ENCODE results near the gene HOXD9. TPM values are rescaled to one million over a fixed set of nuclear protein-coding genes. Genes with fewer than 3 reads are reported as not detected.

The HOXD9 gene
- total RNA-seq, 2 donors from 2014 or later: 1.4 to 5.8 TPM

DNA sequence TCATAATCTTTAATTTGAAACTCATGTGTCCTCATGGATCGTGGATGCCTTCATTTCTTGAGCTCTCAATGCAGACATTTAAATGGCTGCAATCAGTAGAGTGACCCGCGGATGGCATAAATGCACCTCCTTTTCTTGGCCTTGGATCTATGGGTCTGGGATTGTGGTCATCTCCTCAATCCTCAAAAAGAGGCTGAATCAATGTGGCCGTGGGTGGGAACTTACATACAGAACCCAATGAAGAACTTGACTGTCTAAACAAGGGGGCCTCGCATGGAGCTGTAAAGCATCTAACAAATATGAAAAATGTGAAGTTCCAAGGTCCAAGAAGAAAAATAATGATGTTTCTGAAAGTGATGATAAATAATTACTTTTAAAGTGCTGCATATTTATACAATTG, 27.1 kb upstream of the HOXD9 start:
- ATAC-seq (no peak), DNase-seq (no peak)
- intact Hi-C loops (cut with DNase I, micrococcal nuclease): loop anchor here (5.0 to 10.0 kb wide), 3 partner anchors 403 to 728 kb away; no protein-coding TSS in a partner anchor

DNA sequence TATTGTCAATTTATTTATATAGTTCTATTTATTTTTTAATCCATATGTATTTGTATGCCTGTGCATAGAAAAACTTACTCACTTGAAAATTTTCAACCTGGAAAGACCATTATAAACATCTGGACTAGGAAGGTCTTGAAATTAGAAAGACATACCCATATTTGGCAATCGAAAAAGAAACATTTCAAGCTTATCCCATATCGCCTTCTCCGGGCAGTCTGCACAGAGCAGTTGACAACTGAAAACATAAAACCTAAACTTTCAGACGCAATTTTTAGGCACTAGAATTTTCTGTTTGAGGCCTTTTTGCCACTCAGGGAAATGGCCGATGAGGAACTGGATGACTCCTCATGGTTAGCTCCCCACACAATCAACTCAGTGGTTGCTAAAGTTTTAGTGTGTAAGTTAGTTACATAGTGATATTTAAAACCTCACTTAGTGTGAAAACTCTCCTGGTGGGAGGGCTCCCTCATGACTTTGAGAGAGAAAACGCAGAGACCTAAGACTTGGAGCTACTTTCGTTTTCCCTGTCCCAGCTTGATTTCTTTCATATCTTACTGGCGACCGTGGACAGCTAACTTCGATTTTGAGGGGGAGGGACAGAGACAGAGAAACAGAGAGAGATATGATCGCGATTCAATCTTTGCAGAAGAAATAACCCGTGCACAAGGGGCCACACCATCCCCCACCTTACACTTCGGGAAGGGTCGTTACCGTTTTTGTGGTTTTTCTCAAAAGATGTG, 26.1 kb upstream of the HOXD9 start:
- ATAC-seq (peak; percentile 17), DNase-seq (no peak)

DNA sequence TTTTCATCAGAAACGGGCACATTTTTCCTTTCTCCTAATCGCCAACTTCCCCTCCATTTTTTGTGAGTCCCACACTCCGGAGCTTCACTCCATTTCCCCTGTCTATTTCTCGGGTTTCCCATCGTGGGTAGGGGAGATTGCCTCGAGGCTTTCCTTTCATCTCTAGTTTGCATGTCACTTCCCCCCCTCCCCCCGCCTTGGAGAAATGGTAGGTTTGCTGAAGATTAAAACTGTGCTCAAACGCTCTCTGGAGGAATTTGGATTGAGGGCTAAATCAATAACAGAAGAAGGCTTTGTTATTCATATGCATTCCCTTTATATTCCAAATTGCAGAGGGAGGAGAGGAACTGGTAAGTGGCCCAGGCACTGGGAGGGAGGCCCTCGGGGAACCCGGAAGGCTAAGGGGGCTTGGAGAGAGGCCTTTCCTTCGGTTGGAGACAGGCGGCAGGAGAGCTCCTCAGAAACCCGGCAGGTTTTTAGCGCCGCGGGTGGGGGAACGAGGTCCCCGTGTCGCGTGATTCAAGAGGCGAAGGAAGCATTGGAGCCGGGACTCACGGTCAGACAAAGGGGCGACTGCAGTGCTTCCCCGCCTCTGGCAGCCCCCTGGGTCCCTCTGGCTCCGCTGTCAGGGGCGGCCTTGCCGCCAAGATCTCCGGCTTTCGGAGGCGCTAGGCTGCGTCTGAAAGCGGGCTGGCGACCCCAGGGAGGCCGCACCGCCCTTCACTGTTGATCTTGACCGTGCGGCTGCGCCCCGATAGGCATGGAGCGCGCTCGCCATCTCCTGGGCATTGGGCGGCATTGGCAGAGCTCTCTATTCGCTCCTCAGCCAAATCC, 25.3 kb upstream of the HOXD9 start:
- intact Hi-C loops (cut with DNase I, micrococcal nuclease): loop anchor here (5.0 to 10.0 kb wide), 3 partner anchors 405 to 730 kb away; no protein-coding TSS in a partner anchor
- peak; percentile 94 for ATAC-seq
- DNase-seq: peak; percentile 59 to 77

More for the DNA sequence above, 26.1 kb upstream of the HOXD9 start:
- intact Hi-C loops (cut with DNase I, micrococcal nuclease): loop anchor here (5.0 to 10.0 kb wide), 3 partner anchors 404 to 729 kb away; no protein-coding TSS in a partner anchor

DNA sequence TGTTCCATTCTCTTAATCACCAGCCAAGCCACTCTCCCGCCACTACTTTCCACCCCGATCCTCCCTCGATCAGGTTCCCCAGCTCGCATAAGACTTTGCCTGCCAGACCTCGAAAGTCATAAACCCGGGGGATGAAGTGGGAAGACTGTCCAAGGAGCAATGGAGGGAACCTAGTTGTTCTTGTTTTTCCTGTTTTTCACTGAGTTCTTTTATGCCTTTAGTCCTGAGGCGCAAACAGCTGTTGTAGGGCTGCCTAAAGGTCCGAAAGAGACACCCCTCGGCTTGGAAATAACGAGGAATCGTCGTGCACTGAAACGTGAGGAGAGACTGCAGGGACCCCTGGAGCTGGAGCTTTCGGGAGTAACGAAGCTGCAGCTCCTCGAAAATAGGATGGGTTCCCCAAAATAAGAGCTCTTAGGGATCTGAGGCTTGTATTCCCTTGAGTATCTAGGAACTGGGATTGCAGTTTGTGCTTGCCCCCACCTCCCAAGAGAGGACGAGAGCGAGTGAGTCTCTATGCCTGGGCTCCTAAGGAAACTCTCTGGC, 24.6 kb upstream of the HOXD9 start:
- DNase-seq: no peak
- intact Hi-C loops (cut with DNase I, micrococcal nuclease): loop anchor here (5.0 to 10.0 kb wide), 3 partner anchors 406 to 731 kb away; no protein-coding TSS in a partner anchor
- ATAC-seq: no peak

DNA sequence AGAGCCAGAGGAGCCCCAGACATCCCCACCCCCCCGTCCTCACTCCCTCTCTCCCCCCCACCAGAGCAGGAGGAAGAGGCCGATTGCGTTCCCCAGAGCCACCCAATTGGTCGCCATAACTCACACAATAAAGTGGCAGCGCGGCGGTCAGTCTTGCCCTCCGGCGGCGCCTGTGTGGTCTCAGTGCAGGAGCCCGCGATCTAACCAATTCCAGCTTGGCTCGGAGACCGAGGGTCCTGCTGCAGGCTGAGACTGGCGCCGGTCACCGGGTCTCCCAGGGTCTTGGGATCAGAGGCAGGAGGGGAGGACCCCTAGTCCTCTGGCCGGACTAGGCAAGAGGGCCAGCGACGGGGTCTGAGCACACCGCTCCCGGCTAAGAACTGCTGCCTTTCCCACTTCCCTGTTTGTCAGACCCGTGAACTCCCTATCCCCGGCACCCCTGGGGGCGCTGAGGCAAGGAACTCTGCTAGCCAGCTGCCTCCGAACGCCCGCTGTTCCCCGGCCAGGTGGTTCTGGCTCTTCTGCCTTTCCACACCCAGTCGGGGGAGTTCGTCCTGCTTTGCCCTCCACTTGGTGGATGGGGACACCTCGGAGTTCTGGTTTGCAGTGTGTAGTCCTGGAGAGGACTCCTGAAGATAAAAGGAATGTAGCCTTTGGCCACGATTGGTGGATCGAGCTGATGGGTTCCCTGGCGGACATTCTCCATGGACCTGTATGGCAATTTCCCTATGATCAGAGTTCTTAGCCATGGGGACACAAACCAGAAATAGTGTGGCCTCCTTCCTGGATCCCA, 24.0 kb upstream of the HOXD9 start:
- intact Hi-C loops (cut with DNase I, micrococcal nuclease): loop anchor here (5.0 to 10.0 kb wide), 3 partner anchors 406 to 731 kb away; no protein-coding TSS in a partner anchor
- DNase-seq (no peak), ATAC-seq (peak; percentile 14)

DNA sequence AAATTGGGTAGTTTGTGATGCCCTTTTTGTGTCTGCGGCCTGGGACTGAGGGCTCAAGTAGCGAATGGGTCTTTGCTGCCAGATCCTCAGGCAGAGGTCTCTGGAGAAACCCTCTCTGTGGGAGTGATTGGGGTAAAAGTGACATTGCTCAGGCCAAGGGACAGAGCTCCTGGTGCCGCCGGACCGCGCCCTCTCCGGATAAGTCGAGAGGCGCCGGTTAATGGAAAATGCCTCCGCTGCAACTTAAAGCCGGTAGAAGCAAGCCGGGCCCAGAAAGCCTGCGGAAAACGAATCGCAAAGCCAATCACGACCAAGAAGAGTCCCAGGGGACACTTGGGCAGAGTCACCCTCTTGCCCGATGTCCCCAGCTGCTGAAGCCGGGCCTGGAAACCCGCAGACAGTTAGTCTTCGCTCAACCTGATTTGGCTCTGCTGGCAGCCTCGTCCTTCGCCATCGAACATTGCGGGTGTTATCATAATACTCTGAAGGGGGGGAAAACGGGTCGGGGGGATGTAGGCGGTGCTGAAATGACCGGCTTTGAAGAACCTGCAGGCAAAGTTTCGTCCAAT, 23.3 kb upstream of the HOXD9 start:
- intact Hi-C loops (cut with DNase I, micrococcal nuclease): loop anchor here (5.0 to 10.0 kb wide), 3 partner anchors 407 to 732 kb away; no protein-coding TSS in a partner anchor
- DNase-seq: no peak
- ATAC-seq: no peak

DNA sequence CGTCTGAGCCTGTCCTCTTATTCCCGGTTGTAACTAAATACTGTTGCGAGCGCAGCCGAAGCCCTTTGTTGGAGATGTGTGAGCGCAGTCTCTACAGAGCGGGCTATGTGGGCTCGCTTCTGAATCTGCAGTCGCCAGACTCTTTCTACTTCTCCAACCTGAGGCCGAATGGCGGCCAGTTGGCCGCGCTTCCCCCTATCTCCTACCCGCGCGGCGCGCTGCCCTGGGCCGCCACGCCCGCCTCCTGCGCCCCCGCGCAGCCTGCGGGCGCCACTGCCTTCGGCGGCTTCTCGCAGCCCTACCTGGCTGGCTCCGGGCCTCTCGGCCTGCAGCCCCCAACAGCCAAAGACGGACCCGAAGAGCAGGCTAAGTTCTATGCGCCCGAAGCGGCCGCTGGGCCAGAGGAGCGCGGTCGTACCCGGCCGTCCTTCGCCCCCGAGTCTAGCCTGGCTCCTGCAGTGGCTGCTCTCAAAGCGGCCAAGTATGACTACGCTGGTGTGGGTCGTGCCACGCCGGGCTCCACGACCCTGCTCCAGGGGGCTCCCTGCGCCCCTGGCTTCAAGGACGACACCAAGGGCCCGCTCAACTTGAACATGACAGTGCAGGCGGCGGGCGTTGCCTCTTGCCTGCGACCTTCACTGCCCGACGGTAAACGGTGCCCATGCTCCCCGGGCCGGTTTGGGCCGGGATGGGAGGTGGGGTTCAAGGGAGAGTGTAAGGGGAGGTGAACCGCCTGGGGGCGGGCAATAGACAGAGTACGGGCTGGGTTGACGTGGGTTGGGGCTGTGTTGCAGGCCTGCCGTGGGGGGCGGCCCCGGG, 22.6 kb upstream of the HOXD9 start, which contains the start of gene HOXD12:
Gene HOXD12, plus strand, starts transcription at position 68 of the 819 bp plus-strand sequence. Its CDS starts 7 bp downstream, at position 75.
- DNase-seq (no peak), ATAC-seq (no peak)
- intact Hi-C loops (cut with DNase I, micrococcal nuclease): loop anchor here (5.0 to 10.0 kb wide), 3 partner anchors 408 to 733 kb away; no protein-coding TSS in a partner anchor

DNA sequence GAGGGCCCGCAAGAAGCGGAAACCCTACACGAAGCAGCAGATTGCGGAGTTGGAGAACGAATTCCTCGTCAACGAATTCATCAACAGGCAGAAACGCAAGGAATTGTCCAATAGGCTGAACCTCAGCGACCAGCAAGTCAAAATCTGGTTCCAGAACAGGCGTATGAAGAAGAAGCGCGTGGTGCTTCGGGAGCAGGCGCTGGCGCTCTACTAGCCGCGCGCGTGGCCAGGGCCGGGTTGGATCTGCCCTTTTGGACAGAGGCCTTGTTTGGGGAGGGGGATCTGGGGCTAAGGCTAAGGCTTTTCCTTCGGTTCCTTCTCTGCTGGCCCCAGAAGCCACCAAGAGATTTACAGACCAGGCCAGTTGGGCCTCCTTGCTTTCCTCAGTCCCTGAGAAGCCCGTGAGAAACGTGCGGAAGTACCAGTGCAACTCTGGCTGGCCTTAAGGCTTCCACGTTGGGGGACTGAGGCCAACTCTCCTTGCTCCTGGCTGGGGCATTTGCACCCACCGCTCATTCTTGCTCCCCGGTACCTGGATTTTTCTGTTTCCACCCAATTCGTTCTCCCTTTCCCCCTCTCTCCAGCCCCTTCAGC, 21.9 kb upstream of the HOXD9 start:
- ATAC-seq (no peak), DNase-seq (no peak)

DNA sequence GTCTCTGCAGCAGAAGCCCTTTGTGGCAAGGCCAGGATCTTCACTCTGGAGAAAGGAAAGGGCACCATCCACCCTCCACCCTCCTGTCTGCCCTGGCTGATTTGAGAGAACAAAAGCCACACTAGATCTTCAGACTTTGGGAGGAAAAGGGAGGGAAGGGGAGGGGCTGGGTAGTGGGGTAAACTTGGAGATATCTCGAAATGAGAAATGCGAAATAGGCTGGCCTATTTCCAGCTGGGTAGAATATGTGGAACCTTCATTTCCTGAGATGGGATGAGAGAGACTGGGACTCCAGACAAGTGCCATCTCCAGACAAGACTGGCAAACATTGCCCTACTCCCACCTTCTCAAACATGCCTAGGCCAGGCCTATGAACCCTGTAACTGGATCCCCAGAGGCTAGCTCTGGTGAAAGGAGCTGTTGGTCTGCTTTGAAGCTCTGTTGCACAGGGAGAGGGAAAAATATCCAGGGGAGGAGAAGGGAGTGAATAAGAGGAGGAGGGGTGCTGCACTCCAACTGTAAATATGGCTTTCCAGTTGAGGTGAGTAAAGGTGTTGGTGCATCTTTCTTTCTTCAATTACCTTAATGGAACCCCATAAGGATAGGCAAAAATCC, 21.2 kb upstream of the HOXD9 start:
- intact Hi-C loops (cut with DNase I, micrococcal nuclease): no loop called here
- DNase-seq (no peak), ATAC-seq (no peak)

More for the DNA sequence above, 21.9 kb upstream of the HOXD9 start:
- intact Hi-C loops (cut with DNase I, micrococcal nuclease): no loop called here

DNA sequence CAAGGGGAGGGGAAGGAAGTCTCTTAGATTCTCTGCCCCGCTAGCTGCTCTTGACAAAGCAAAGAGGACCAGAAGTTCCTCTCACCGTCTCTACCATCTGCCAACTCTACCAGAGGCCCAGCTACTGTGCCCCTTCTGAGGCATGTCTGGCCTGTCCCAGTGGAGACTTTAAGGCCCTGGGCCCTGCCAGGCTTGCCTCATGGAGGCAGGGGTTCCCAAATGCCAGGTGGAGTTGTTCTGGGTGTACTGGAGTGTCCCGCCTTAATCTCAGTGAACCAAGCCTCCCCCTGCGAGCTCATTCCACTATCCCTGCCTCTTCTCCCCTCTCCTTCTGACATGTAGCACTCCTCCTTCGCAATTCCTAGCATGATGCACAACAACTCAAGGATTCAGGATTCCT, 20.7 kb upstream of the HOXD9 start:
- ATAC-seq (no peak), DNase-seq (no peak)
- intact Hi-C loops (cut with DNase I, micrococcal nuclease): no loop called here

DNA sequence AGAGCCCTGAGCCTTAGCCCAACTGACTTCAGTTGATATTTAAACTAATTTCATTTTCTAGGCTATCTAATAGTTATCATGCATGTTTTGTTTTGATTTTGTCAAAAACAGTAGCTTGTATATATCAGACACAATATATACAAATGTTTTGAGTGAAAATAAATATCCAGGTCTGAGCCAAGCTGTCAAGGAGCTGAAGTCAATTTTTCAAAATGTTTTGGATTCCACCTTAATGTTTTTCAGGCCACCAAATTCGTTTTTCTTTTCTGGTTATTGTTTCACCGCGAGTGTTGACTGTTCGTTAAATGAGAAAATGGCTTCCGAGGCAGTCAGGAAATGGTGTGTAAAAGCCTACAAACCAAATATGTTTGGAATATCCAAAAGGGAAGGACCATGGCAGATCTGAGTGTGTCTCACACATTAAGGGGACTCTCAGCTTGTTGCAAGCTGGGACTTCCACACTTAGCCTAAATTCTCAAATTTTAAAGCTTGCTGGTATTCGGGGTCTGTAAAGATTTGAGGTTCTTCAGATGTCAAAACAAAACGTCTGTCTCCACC, 20.1 kb upstream of the HOXD9 start:
- DNase-seq: no peak
- no peak for ATAC-seq
- intact Hi-C loops (cut with DNase I, micrococcal nuclease): no loop called here

DNA sequence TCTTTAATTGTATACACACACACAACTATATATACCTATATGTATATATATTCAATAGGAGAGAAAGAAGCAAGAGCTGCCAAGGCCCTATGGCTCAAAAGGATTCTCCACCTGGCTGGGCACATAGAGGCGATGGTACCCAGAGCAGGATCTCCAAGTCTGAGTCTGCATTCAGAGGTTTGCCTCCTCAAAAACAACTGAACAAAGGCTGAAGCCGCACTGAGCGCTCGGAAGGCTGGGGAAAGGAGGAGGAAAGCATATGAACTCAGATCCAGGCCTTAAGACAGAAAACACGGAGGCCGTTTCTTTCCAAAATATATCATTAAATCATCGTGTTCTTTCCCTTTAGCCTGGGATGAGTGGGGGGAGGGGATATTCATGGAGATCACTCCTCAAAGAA, 19.3 kb upstream of the HOXD9 start:
- no peak for DNase-seq
- intact Hi-C loops (cut with DNase I, micrococcal nuclease): no loop called here
- no peak for ATAC-seq

DNA sequence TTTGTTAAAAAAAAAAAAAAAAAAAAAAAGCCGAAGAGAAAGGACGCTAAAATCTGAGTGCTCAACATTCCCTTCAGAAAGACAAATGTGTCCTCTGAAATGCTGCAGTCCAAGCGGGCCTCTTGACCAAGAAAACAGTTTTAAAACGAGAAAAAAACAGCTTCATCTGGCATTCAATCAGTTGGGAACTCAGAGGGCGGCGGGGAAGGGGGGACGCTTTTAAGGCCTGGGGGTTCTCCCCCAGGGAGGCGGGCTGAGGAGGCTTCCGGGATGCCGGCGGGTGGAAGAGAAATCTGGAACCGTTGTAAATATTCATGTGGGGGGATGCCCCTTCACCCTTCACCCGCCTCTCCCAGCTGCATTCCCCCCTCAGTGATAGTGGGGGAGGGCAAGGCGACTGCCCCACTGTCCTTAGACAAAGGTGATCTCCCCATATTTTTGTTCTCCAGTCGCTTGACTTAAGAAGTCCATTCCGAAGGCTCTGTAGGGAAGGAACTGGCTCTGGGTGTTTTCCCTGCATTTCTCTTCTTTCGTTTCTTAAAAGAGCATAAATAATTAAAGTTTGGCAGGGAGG, 18.7 kb upstream of the HOXD9 start:
- intact Hi-C loops (cut with DNase I, micrococcal nuclease): no loop called here

DNA sequence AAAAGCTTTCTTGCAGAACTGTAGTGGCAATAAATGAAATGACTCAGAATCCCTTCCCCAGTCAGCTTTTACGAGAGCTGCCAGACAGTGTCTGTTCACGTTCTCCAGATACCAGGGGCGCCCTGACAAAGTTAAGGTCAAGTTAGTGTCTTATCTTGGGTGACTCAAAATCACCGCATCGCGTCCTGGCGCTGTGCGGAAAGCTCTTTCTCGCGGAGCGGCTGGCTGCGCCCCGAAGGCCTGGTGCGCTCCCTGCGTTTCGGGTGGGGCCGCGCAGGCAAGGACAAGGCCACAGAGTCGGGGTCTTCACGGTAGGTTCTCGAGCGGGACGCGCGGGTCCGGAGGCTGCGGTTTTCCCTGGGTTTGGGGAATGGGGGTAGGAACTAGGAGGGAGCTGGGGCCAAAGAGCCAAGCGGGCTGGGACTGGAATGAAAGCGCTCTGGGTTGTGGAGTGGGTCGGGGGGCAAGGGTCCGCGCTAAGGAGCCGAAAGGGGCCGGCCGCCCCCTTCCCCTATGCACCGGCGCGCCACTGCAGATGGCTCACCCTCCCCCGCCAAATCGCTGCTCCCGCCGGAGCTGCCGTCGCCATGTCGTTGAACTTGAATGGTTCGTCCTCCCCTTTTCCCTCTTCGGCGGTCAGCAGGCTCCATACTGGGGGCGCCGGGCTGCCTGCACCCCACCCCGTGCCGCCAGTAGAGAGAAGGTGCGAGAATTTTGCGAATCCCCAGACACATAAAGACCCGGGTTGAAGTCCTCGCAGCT, 18.0 kb upstream of the HOXD9 start:
- DNase-seq: peak in 1 of 2 donors; percentile 27
- intact Hi-C loops (cut with DNase I, micrococcal nuclease): no loop called here
- ATAC-seq: peak; percentile 9

More for the DNA sequence above, 18.7 kb upstream of the HOXD9 start:
- DNase-seq (peak in 1 of 2 donors; percentile 6), ATAC-seq (no peak)

DNA sequence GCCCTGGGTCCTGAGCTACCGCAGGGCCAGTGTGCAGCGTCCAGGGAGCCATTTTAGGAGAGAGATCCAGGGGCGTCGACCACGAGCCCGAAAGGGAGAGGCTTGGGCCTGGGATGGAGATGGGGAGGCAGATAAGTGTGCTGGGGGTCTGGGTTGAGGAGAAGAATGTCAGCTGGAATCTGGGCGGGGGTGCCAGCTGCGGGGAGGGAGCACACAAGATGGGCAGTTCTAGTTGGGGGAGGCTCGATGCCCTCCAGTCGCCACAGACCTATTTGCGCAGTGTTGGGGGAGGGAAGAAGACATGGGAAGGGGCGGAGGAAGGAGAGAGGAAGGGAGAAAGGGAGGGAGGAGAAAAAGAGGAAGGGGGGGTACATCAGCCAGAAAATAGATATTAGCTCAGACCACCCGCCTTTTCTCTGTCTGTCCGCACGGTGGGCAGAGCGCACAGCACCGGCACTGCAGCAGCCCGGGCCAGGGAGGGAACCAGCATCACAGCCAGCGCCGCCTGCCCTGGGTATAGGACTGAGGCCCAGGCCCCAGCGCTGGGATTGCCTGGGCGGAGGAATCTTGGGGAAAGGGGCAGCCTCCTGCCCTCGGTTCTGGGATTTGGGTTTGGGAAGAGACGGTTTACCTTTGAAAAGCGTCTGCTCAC, 17.3 kb upstream of the HOXD9 start:
- peak in 1 of 2 donors; percentile 11 for DNase-seq
- intact Hi-C loops (cut with DNase I, micrococcal nuclease): no loop called here
- ATAC-seq: no peak

Measured in left colon (tissue), 2 donors.